Measurements from ENCODE around the gene AKR1B15.
"Not testable (repeated sequence)": the region's sequence is repeated elsewhere in the genome, so short reads cannot be mapped to it uniquely, and the experiment has no call there.

Gene AKR1B15

GRCh38 chr7:134558370-134558769 is 9.5 kb downstream of the AKR1B15 start:
- no peaks in the 10 kb centered on the region for H3K36me3 ChIP-seq (ENCODE audit: control insufficient read depth, insufficient read depth, low read length)
- no peak overlapping the region for H3K4me3 ChIP-seq (ENCODE audit: insufficient read depth, low read depth, low read length)
- no peak overlapping the region for H3K27ac ChIP-seq (ENCODE audit: insufficient read depth, low read depth, low read length, poor library complexity, severe bottlenecking)
- H3K27me3 ChIP-seq (ENCODE audit: control insufficient read depth, insufficient read depth, low read length, poor library complexity, severe bottlenecking) = no peaks in the 10 kb centered on the region
- H3K4me1 ChIP-seq (ENCODE audit: control insufficient read depth, insufficient read depth, low read length) = no peaks in the 10 kb centered on the region
- H3K9me3 ChIP-seq (ENCODE audit: control insufficient read depth, low read length) = no peaks in the 10 kb centered on the region
- 89 to 92% methylated on average over 5 of the region's 5 CpGs for WGBS, 2 experiments

DNA sequence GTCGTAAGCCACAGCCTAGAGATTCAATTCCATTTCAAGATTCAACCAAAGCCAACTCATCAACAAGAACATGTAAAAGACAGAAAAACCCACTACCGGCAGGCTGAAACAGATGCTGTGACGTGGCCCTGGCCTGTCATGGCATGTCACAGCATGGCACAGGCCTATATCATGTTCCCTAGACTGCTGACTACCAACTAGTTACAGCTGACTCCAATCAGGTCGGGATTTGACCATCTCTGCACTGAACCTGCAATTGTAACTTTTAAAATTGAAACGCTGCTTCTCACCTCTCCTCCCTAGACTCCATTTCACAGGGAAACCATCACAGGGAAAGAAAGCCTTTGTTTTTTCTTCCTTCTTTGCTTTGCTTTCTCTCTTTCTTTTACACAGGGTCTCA is 12.7 kb downstream of the AKR1B15 start:
- H3K4me3 ChIP-seq (ENCODE audit: insufficient read depth, low read depth, low read length); H3K36me3 ChIP-seq (ENCODE audit: control insufficient read depth, insufficient read depth, low read length); H3K9me3 ChIP-seq (ENCODE audit: control insufficient read depth, low read length); H3K27me3 ChIP-seq (ENCODE audit: control insufficient read depth, insufficient read depth, low read length, poor library complexity, severe bottlenecking); H3K27ac ChIP-seq (ENCODE audit: insufficient read depth, low read depth, low read length, poor library complexity, severe bottlenecking); H3K4me1 ChIP-seq (ENCODE audit: control insufficient read depth, insufficient read depth, low read length): not testable (repeated sequence)
- 63 to 72% methylated on average over 4 to 5 of the region's 5 CpGs for WGBS, 2 experiments

- no peaks in the 10 kb centered on the region for H3K36me3 ChIP-seq (ENCODE audit: control insufficient read depth, insufficient read depth, low read length)
Observed at GRCh38 chr7:134562136-134562535, 13.2 kb downstream of the AKR1B15 start.

GRCh38 chr7:134563398-134563749 is 14.5 kb downstream of the AKR1B15 start:
- 87 to 88% methylated on average over 2 of the region's 2 CpGs for WGBS, 2 experiments
- not testable (repeated sequence) for H3K4me1 ChIP-seq (ENCODE audit: control insufficient read depth, insufficient read depth, low read length); H3K4me3 ChIP-seq (ENCODE audit: insufficient read depth, low read depth, low read length); H3K9me3 ChIP-seq (ENCODE audit: control insufficient read depth, low read length); H3K36me3 ChIP-seq (ENCODE audit: control insufficient read depth, insufficient read depth, low read length); H3K27ac ChIP-seq (ENCODE audit: insufficient read depth, low read depth, low read length, poor library complexity, severe bottlenecking); H3K27me3 ChIP-seq (ENCODE audit: control insufficient read depth, insufficient read depth, low read length, poor library complexity, severe bottlenecking)

More at GRCh38 chr7:134562136-134562535, 13.2 kb downstream of the AKR1B15 start:
- no peak overlapping the region for H3K4me3 ChIP-seq (ENCODE audit: insufficient read depth, low read depth, low read length)
- H3K4me1 ChIP-seq (ENCODE audit: control insufficient read depth, insufficient read depth, low read length) = no peaks in the 10 kb centered on the region
- H3K9me3 ChIP-seq (ENCODE audit: control insufficient read depth, low read length) = no peaks in the 10 kb centered on the region
- WGBS, 2 experiments = 95 to 96% methylated on average over 6 of the region's 6 CpGs
- H3K27ac ChIP-seq (ENCODE audit: insufficient read depth, low read depth, low read length, poor library complexity, severe bottlenecking) = no peak overlapping the region
- no peaks in the 10 kb centered on the region for H3K27me3 ChIP-seq (ENCODE audit: control insufficient read depth, insufficient read depth, low read length, poor library complexity, severe bottlenecking)

DNA sequence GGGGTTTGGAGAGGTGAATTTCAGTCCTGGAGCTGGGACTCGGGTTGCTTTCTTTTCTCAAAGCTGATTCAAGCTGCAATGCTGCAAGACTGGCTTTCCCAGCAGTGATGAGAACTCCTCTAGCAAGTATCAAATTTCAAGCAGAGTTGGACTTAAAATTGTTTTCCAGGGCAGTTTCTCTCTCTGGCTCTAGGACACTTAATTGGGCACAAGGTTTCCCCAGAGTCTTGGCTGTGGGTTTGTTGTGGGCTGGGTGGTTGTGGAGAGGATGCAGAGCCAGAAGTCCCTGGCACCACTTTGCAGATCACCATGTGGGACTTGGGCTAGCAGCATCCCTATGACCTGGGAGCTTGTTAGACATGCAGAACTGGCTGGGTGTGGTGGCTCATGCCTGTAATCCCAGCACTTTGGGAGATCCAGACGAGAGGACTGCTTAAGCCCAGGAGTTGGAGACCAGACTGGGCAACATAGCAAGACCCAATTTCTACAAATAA is 16.8 kb downstream of the AKR1B15 start:
- no peaks in the 10 kb centered on the region for H3K36me3 ChIP-seq (ENCODE audit: control insufficient read depth, insufficient read depth, low read length)
- no peak overlapping the region for H3K4me3 ChIP-seq (ENCODE audit: insufficient read depth, low read depth, low read length)
- H3K4me1 ChIP-seq (ENCODE audit: control insufficient read depth, insufficient read depth, low read length) = no peaks in the 10 kb centered on the region
- no peaks in the 10 kb centered on the region for H3K9me3 ChIP-seq (ENCODE audit: control insufficient read depth, low read length)
- H3K27me3 ChIP-seq (ENCODE audit: control insufficient read depth, insufficient read depth, low read length, poor library complexity, severe bottlenecking) = no peaks in the 10 kb centered on the region
- no peak overlapping the region for H3K27ac ChIP-seq (ENCODE audit: insufficient read depth, low read depth, low read length, poor library complexity, severe bottlenecking)
- WGBS, 2 experiments = 83 to 84% methylated on average over 2 of the region's 2 CpGs

- no peak overlapping the region for H3K27ac ChIP-seq (ENCODE audit: insufficient read depth, low read depth, low read length, poor library complexity, severe bottlenecking)
- no peaks in the 10 kb centered on the region for H3K9me3 ChIP-seq (ENCODE audit: control insufficient read depth, low read length)
- 89 to 94% methylated on average over 3 of the region's 3 CpGs for WGBS, 2 experiments
- no peaks in the 10 kb centered on the region for H3K4me1 ChIP-seq (ENCODE audit: control insufficient read depth, insufficient read depth, low read length)
- no peaks in the 10 kb centered on the region for H3K36me3 ChIP-seq (ENCODE audit: control insufficient read depth, insufficient read depth, low read length)
- no peaks in the 10 kb centered on the region for H3K27me3 ChIP-seq (ENCODE audit: control insufficient read depth, insufficient read depth, low read length, poor library complexity, severe bottlenecking)
- H3K4me3 ChIP-seq (ENCODE audit: insufficient read depth, low read depth, low read length) = no peak overlapping the region
Observed at GRCh38 chr7:134567368-134567767, 18.5 kb downstream of the AKR1B15 start.

DNA sequence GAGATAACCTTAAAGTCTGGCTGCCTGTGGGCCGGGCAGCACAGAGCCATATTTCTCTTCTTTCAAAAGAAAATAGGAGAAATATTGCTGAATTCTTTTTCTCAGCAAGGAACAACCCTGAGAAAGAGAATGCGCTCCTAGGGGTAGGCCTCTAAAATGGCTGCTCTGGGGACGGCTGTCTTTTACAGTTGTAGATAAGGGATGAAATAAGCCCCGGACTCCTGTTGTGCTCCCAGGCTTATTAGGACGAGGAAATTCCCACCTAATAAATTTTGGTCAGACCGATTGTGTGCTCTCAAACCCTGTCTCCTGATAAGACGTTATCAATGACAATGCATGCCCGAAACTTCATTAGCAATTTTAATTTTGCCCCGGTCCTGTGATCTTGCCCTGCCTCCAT is 21.1 kb downstream of the AKR1B15 start:
- not testable (repeated sequence) for H3K27ac ChIP-seq (ENCODE audit: insufficient read depth, low read depth, low read length, poor library complexity, severe bottlenecking); H3K9me3 ChIP-seq (ENCODE audit: control insufficient read depth, low read length); H3K36me3 ChIP-seq (ENCODE audit: control insufficient read depth, insufficient read depth, low read length); H3K27me3 ChIP-seq (ENCODE audit: control insufficient read depth, insufficient read depth, low read length, poor library complexity, severe bottlenecking); H3K4me3 ChIP-seq (ENCODE audit: insufficient read depth, low read depth, low read length); H3K4me1 ChIP-seq (ENCODE audit: control insufficient read depth, insufficient read depth, low read length)
- 95% methylated on average over 9 of the region's 9 CpGs for WGBS, 2 experiments

DNA sequence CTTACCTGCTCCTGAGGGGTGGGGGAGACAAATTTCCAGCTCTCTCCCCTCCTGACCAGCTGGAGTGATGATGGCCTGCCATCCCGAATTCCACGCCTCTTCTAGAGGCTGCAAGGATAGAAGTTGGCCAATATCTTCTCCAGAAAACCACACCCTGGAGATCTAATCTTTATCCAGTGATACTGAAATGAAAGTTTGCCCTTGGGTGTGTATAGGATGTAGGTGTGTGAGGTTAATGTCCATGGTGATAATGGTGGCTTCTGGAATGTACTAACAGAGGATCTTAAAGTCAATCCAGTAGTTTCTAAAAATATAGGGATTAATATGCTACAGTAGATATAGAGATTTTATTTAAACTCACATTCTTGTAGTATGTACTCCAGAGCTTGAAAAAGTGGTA is 22.2 kb downstream of the AKR1B15 start:
- H3K4me1 ChIP-seq (ENCODE audit: control insufficient read depth, insufficient read depth, low read length) = no peaks in the 10 kb centered on the region
- no peak overlapping the region for H3K27ac ChIP-seq (ENCODE audit: insufficient read depth, low read depth, low read length, poor library complexity, severe bottlenecking)
- no peak overlapping the region for H3K4me3 ChIP-seq (ENCODE audit: insufficient read depth, low read depth, low read length)
- H3K9me3 ChIP-seq (ENCODE audit: control insufficient read depth, low read length) = no peaks in the 10 kb centered on the region
- no peaks in the 10 kb centered on the region for H3K36me3 ChIP-seq (ENCODE audit: control insufficient read depth, insufficient read depth, low read length)
- no peaks in the 10 kb centered on the region for H3K27me3 ChIP-seq (ENCODE audit: control insufficient read depth, insufficient read depth, low read length, poor library complexity, severe bottlenecking)
- WGBS, 2 experiments = 89 to 94% methylated on average over 2 of the region's 2 CpGs

DNA sequence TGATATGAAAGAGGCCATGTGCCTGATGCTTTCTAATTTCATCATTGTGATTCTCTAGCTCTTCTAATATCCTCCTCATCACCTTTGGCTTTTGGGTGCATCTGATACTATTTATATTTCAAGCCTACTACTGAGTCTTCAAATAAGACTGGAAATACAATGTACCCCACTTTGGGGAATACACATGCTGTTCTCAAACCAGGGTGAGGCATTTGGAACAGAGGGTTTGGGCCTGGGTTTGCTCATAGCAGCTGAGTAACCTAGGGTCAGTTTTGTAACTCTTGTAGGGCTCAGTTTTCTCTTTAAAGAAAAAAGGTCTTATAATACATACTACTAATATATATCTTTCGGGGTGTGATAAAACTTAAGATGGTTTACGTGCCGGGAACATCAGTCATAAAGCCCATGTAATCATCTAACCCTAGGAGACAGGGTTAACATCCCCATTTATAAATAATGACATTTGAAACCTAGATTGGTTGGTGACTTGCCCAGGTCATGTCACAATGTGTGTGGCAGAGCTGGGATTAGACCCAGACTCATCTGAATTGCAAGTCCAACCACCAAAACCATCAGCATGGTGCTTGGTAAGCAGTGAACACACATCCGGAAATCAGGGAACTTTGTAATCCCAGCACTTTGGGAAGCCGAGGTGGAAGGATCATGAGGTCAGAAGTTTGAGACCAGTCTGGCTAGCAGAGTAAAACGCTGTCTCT is 23.0 kb downstream of the AKR1B15 start:
- WGBS, 2 experiments = 88 to 93% methylated on average over 5 to 6 of the region's 6 CpGs
- H3K27ac ChIP-seq (ENCODE audit: insufficient read depth, low read depth, low read length, poor library complexity, severe bottlenecking) = no peak overlapping the region

GRCh38 chr7:134574322-134574721 is 25.4 kb downstream of the AKR1B15 start:
- no peaks in the 10 kb centered on the region for H3K27me3 ChIP-seq (ENCODE audit: control insufficient read depth, insufficient read depth, low read length, poor library complexity, severe bottlenecking)
- 85 to 97% methylated on average over 1 to 2 of the region's 2 CpGs for WGBS, 2 experiments
- H3K9me3 ChIP-seq (ENCODE audit: control insufficient read depth, low read length) = no peaks in the 10 kb centered on the region
- no peaks in the 10 kb centered on the region for H3K36me3 ChIP-seq (ENCODE audit: control insufficient read depth, insufficient read depth, low read length)
- no peak overlapping the region for H3K27ac ChIP-seq (ENCODE audit: insufficient read depth, low read depth, low read length, poor library complexity, severe bottlenecking)
- no peaks in the 10 kb centered on the region for H3K4me1 ChIP-seq (ENCODE audit: control insufficient read depth, insufficient read depth, low read length)
- no peak overlapping the region for H3K4me3 ChIP-seq (ENCODE audit: insufficient read depth, low read depth, low read length)

More for the DNA sequence above, 23.0 kb downstream of the AKR1B15 start:
- H3K4me3 ChIP-seq (ENCODE audit: insufficient read depth, low read depth, low read length) = no peak overlapping the region
- H3K27me3 ChIP-seq (ENCODE audit: control insufficient read depth, insufficient read depth, low read length, poor library complexity, severe bottlenecking) = no peaks in the 10 kb centered on the region
- no peaks in the 10 kb centered on the region for H3K9me3 ChIP-seq (ENCODE audit: control insufficient read depth, low read length)
- no peaks in the 10 kb centered on the region for H3K36me3 ChIP-seq (ENCODE audit: control insufficient read depth, insufficient read depth, low read length)
- H3K4me1 ChIP-seq (ENCODE audit: control insufficient read depth, insufficient read depth, low read length) = no peaks in the 10 kb centered on the region

Data from ectodermal cell (in vitro differentiated cells).